ENCODE data around the gene TCAP.

GRCh38 chr17:39639566-39640458 is 25.3 kb upstream of the TCAP start:
- TF ChIP-seq CTCF (IDR thresholded peaks at IDR 0.05; ENCODE audit: low read depth, low read length) (no peak), POLR2A (IDR thresholded peaks at IDR 0.05; ENCODE audit: extremely low read depth, insufficient read length) (no peak)

All from NB4 (cell line).